ENCODE results near the gene PIEZO1. TPM values are rescaled to one million over a fixed set of nuclear protein-coding genes. Genes with fewer than 3 reads are reported as not detected.

PIEZO1 gene
- polyA plus RNA-seq, 1 of the 3 experiments (the other 2 are of a cell fraction): 184 TPM

- Histone ChIP-seq H3K4me3 (ENCODE audit: low read depth in 2 of 2, low read length in 1 of 2) (no peak overlapping the region), H2AFZ (ENCODE audit: low read depth) (no peak overlapping the region), H3F3A (replicated peaks; ENCODE audit: insufficient read depth) (peaks cover 13% of the 10 kb centered on the region), H3K9ac (no peak overlapping the region), H3K9me3 (no peaks in the 10 kb centered on the region), H3K4me1 (ENCODE audit: control insufficient read depth in 1 of 2, insufficient read depth in 2 of 2, low read depth in 1 of 2, low read length in 1 of 2) (peaks cover 0 to 14% of the 10 kb centered on the region in 2 experiments; a peak in 1 of 4 replicates), H3K79me2 (ENCODE audit: insufficient read depth) (peaks cover 21% of the 10 kb centered on the region), H3K4me2 (no peak overlapping the region), H3K27me3 (ENCODE audit: insufficient read depth) (no peaks in the 10 kb centered on the region), H3K9me2 (no peaks in the 10 kb centered on the region), H4K20me1 (ENCODE audit: insufficient read depth) (no peaks in the 10 kb centered on the region), H3K36me3 (replicated peaks in 1 of 2; ENCODE audit: control insufficient read depth in 1 of 2, insufficient read depth in 2 of 2, low read length in 1 of 2) (no peaks in the 10 kb centered on the region), H3K27ac (ENCODE audit: low read depth in 2 of 2, low read length in 1 of 2) (no peak overlapping the region)
- ChIA-PET CTCF (interaction anchor here (0.8 to 2.0 kb wide), 7 partner anchors 12 to 416 kb away, joined by 3 to 7 read pairs (median 3); partner anchors contain the start of gene APRT), POLR2A (no interaction called here)
- 93% methylated on average over 6 of the region's 6 CpGs for WGBS (ENCODE audit: low lambda C conversion rate)
- no peak for DNase-seq
- TF ChIP-seq RCOR1 (IDR thresholded peaks at IDR 0.05; ENCODE audit: low read length) (no peak), MAX (IDR thresholded peaks at IDR 0.05; ENCODE audit: low read depth) (no peak), JUND (IDR thresholded peaks at IDR 0.05) (no peak), USF2 (IDR thresholded peaks at IDR 0.05; ENCODE audit: borderline replicate concordance, low read depth, low read length) (no peak), YY1 (IDR thresholded peaks at IDR 0.05; ENCODE audit: low read depth) (no peak), SIN3A (IDR thresholded peaks at IDR 0.05; ENCODE audit: borderline replicate concordance, low read depth, low read length) (no peak), ZBTB33 (IDR thresholded peaks at IDR 0.05; ENCODE audit: borderline replicate concordance, low read depth) (no peak)
These were observed 15.2 kb upstream of the PIEZO1 start for GRCh38 chr16:88800277-88800592.

- no peak overlapping the region for H3K27ac ChIP-seq (ENCODE audit: low read depth in 2 of 2, low read length in 1 of 2)
- POLR2A ChIA-PET: interaction anchor here (0.6 kb wide), 1 partner anchor 54 kb away, joined by 3 read pairs; no protein-coding TSS in a partner anchor
- 97% methylated on average over 13 of the region's 17 CpGs for WGBS (ENCODE audit: low lambda C conversion rate)
- TF ChIP-seq ELF1 (IDR thresholded peaks at IDR 0.05): no peak
- TF ChIP-seq EP300 (IDR thresholded peaks at IDR 0.05; ENCODE audit: borderline replicate concordance in 1 of 2, low read depth in 1 of 2, low read length in 1 of 2): no peak
- TF ChIP-seq YY1 (IDR thresholded peaks at IDR 0.05; ENCODE audit: low read depth): no peak
- TF ChIP-seq IRF3 (IDR thresholded peaks at IDR 0.05; ENCODE audit: low read depth, low read length): no peak
- TF ChIP-seq NRF1 (IDR thresholded peaks at IDR 0.05; ENCODE audit: low read depth, low read length): no peak
- no peak for TF ChIP-seq GABPA (IDR thresholded peaks at IDR 0.05; ENCODE audit: low read depth)
- no peak for TF ChIP-seq RXRA (IDR thresholded peaks at IDR 0.05; ENCODE audit: borderline replicate concordance, low read depth)
- TF ChIP-seq MAX (IDR thresholded peaks at IDR 0.05; ENCODE audit: low read depth): no peak
- TF ChIP-seq SIN3A (IDR thresholded peaks at IDR 0.05; ENCODE audit: borderline replicate concordance, low read depth, low read length): no peak
- no peak for TF ChIP-seq FOXJ3 (CRISPR knock-in tag; IDR thresholded peaks at IDR 0.05)
- TF ChIP-seq TAF1 (IDR thresholded peaks at IDR 0.05; ENCODE audit: borderline replicate concordance, low read depth, low read length): no peak
- no peak for TF ChIP-seq FOXM1 (IDR thresholded peaks at IDR 0.05; ENCODE audit: low read depth)
- no peak for TF ChIP-seq TEAD4 (IDR thresholded peaks at IDR 0.05; ENCODE audit: borderline replicate concordance, insufficient read depth)
- TF ChIP-seq USF2 (IDR thresholded peaks at IDR 0.05; ENCODE audit: borderline replicate concordance, low read depth, low read length): no peak
- TF ChIP-seq CTCF (IDR thresholded peaks at IDR 0.05): no peak
These were observed 14.7 kb upstream of the PIEZO1 start for GRCh38 chr16:88799569-88800276.

More at GRCh38 chr16:88799569-88800276, 14.7 kb upstream of the PIEZO1 start:
- Histone ChIP-seq H3K27me3 (ENCODE audit: insufficient read depth) (no peaks in the 10 kb centered on the region), H3K4me2 (no peak overlapping the region), H2AFZ (ENCODE audit: low read depth) (no peak overlapping the region), H3K4me1 (ENCODE audit: control insufficient read depth in 1 of 2, insufficient read depth in 2 of 2, low read depth in 1 of 2, low read length in 1 of 2) (peaks cover 0 to 9% of the 10 kb centered on the region in 2 experiments; a peak in 1 of 4 replicates), H4K20me1 (ENCODE audit: insufficient read depth) (no peaks in the 10 kb centered on the region), H3K9me2 (no peaks in the 10 kb centered on the region), H3K9ac (no peak overlapping the region), H3K36me3 (replicated peaks in 1 of 2; ENCODE audit: control insufficient read depth in 1 of 2, insufficient read depth in 2 of 2, low read length in 1 of 2) (no peaks in the 10 kb centered on the region), H3K9me3 (no peaks in the 10 kb centered on the region), H3K4me3 (ENCODE audit: low read depth in 2 of 2, low read length in 1 of 2) (no peak overlapping the region), H3K79me2 (ENCODE audit: insufficient read depth) (peaks cover 16% of the 10 kb centered on the region), H3F3A (replicated peaks; ENCODE audit: insufficient read depth) (peaks cover 13% of the 10 kb centered on the region)
- no peak for DNase-seq
- CTCF ChIA-PET: interaction anchor here (0.8 to 2.0 kb wide), 8 partner anchors 12 to 416 kb away, joined by 3 to 7 read pairs (median 4); partner anchors contain the start of gene APRT

All from SK-N-SH (cell line).